ENCODE measurements around the gene DDAH1. TPM values are rescaled to one million over a fixed set of nuclear protein-coding genes. Genes with fewer than 3 reads are reported as not detected.
"Not testable (repeated sequence)": the region's sequence is repeated elsewhere in the genome, so short reads cannot be mapped to it uniquely, and the experiment has no call there.

The DDAH1 gene
- polyA plus RNA-seq (ENCODE audit: insufficient read length in 12 of 12): 100 to 1,000 TPM in 1 of 12 donors, 10 to 100 TPM in 11; 34.1 to 108 (median 60.1) TPM
- long read RNA-seq, donor 1, transcript DDAH1-201 (6 exons, 3,920 nt): major isoform, 38 of 127 reads
- long read RNA-seq, donor 1, partial matches to known transcripts: 53 of 127 reads
- long read RNA-seq, donor 1, other reads (novel, unspliced or antisense): 35 of 127 reads
- long read RNA-seq, donor 2, transcript DDAH1-201 (6 exons, 3,920 nt): major isoform, 28 of 30 reads
- long read RNA-seq, donor 2, partial matches to known transcripts: 0 of 30 reads
- long read RNA-seq, donor 2, other reads (novel, unspliced or antisense): 0 of 30 reads
- long read RNA-seq, donor 3, partial matches to known transcripts: 0 of 3 reads
- long read RNA-seq, donor 3, other reads (novel, unspliced or antisense): 0 of 3 reads
- long read RNA-seq, donor 4, transcript DDAH1-201 (6 exons, 3,920 nt): major isoform, 10 of 10 reads
- long read RNA-seq, donor 4, partial matches to known transcripts: 0 of 10 reads
- long read RNA-seq, donor 4, other reads (novel, unspliced or antisense): 0 of 10 reads
- long read RNA-seq, donor 5, transcript DDAH1-201 (6 exons, 3,920 nt): major isoform, 15 of 16 reads
- long read RNA-seq, donor 5, partial matches to known transcripts: 0 of 16 reads
- long read RNA-seq, donor 5, other reads (novel, unspliced or antisense): 0 of 16 reads
- long read RNA-seq, donor 6, transcript DDAH1-201 (6 exons, 3,920 nt): major isoform, 10 of 10 reads
- long read RNA-seq, donor 6, partial matches to known transcripts: 0 of 10 reads
- long read RNA-seq, donor 6, other reads (novel, unspliced or antisense): 0 of 10 reads
- long read RNA-seq, donor 7: 0 reads
- long read RNA-seq, donor 8, transcript DDAH1-201 (6 exons, 3,920 nt): major isoform, 22 of 23 reads
- long read RNA-seq, donor 8, partial matches to known transcripts: 0 of 23 reads
- long read RNA-seq, donor 8, other reads (novel, unspliced or antisense): 0 of 23 reads
- long read RNA-seq, donor 9, transcript DDAH1-201 (6 exons, 3,920 nt): major isoform, 8 of 96 reads
- long read RNA-seq, donor 9, partial matches to known transcripts: 88 of 96 reads
- long read RNA-seq, donor 9, other reads (novel, unspliced or antisense): 0 of 96 reads
- long read RNA-seq, donor 10, transcript DDAH1-201 (6 exons, 3,920 nt): major isoform, 18 of 19 reads
- long read RNA-seq, donor 10, partial matches to known transcripts: 0 of 19 reads
- long read RNA-seq, donor 10, other reads (novel, unspliced or antisense): 0 of 19 reads
- long read RNA-seq, donor 11, transcript DDAH1-201 (6 exons, 3,920 nt): major isoform, 10 of 11 reads
- long read RNA-seq, donor 11, partial matches to known transcripts: 0 of 11 reads
- long read RNA-seq, donor 11, other reads (novel, unspliced or antisense): 0 of 11 reads

DNA sequence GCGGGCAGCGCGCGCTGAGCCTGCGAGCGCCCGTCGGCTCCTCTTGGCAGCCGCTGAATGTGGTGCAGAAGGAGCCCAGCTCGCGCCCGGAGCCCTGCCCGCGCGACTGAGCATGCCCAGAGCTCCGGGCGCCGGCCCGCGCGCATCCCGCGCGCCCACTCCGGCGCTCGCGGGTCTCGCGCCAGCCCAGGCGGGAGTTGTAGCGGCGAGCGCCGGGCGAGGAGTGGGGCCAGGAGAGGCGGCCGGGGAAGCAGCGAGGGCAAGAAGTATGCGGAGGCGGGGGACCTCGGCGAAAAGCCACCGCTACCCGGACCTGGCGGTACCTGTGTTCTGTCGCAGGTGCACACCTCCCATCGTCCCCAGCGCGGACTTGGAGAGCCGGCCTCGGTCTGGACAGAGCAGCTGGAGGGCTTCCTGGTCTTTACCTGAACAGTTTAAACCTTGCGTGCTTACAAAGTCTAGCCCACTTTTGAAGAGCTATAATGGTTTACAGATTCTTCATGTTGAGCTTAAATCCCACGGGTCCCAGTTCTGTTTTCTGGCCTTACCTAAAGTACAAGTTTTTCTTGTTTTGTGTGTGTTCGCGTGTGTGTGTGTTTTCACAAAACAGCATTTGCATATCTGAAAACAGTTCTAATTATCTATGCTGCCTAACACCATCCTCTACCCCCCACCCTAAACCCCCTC lies at the start of gene DDAH1:
Gene DDAH1, minus strand, starts transcription at position 61 of the 687 bp plus-strand sequence. CDS start 114 bp downstream, outside the sequence.
- peak; percentile 38 for DNase-seq

GRCh38 chr1:85513998-85514397 lies 49.0 kb upstream of the DDAH1 start:
- DNase-seq: not testable (repeated sequence)

- no peak for DNase-seq
Measured at GRCh38 chr1:85504417-85504816, 39.5 kb upstream of the DDAH1 start.

DNA sequence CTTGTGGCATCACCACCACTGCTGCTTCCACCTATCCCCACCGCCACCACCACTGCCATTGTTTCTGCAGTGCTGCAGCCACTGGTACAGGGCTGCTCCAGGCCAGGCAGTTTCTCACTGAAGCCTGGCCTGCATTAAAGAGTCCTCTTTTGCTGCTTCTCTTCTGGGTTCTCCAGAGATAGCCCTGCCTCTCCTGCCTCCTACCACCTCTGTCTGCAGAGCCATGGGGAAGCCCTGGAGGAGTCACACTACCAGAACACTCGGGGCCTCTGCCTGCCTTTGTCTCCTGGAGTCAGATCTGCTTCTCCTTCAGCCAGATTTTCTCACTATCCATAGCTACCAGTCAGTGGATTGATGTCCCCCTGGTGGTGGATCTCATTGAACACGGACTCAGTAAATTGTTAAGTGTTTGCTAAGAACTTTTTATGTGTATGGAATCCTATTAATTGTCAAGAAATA lies 37.7 kb upstream of the DDAH1 start:
- peak; percentile 73 for DNase-seq

DNA sequence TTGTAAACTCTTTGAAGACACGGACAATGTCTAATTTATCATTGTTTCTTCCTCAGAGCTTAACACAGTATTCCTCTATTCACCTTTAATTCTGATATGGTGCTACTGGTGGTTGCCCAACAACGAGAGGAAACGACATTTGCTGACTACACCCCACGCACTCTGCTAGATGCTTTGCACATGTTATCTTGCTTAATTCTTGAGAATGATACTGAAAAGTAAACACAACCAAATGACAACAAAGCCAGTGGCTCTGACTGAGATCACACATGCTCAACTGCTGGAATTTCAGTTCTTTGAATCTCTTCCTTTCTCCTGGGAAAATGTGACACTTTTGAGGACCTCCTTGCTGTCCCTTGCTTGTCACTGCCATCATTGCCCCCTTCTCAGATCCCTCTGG lies 37.2 kb upstream of the DDAH1 start:
- DNase-seq: no peak

DNA sequence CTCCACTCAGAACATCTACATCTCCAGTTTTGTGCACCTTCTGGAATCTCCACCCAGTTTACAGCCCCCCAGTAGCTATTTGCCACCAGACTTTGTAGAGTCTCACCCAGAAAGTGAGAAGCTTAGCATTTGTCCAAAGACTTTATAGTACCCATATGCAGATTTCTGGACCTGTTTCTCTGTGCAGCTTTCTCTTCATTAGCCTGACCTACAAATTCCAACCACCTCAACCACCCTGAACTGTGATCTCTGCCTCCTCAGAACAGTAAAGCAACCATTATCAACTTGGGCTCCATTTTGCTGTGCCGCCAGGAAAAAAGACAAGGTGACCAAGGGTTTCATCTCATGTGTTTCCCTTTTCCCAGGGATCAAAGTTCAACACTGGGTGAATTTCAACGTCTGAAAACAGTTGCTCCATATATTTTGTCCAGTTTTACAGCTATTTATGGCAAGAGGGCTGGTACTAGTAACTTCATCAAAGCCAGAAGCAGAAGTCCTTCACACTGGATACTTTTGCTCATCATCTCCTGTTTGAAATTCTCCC lies 36.5 kb upstream of the DDAH1 start:
- no peak for DNase-seq

DNA sequence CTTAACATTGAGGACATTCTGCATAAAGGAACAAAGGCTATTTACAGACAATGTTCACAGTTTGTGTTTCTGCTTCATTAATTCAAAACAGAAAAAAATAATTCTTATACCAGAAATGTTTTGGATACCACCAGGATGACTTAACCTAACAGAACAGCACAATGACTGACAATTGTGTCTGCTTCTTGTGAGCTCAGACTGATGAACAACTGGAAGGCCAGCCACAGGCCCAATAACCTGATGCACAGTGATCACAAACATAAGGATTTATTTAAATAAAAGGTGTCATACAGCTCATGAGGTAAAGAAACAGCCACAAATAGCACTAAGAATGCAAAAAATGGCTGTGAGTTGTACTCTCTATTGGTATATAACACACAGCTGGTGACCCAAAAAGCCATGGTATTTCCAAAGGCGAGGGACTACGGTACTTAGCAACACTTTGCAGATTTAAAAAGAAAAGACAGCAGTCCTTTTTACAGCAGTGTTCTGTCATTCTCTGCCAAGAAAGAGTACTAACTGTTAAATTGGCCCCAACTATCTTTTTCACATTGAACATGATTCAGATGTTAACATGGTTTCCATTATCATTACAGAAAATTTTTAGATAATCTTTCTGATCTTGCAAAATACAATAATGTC lies 32.1 kb upstream of the DDAH1 start:
- DNase-seq: no peak

- DNase-seq: peak; percentile 23
Measured at GRCh38 chr1:85495556-85495955, 30.6 kb upstream of the DDAH1 start.

- DNase-seq: no peak
Measured at GRCh38 chr1:85494904-85495266, 29.9 kb upstream of the DDAH1 start.

DNA sequence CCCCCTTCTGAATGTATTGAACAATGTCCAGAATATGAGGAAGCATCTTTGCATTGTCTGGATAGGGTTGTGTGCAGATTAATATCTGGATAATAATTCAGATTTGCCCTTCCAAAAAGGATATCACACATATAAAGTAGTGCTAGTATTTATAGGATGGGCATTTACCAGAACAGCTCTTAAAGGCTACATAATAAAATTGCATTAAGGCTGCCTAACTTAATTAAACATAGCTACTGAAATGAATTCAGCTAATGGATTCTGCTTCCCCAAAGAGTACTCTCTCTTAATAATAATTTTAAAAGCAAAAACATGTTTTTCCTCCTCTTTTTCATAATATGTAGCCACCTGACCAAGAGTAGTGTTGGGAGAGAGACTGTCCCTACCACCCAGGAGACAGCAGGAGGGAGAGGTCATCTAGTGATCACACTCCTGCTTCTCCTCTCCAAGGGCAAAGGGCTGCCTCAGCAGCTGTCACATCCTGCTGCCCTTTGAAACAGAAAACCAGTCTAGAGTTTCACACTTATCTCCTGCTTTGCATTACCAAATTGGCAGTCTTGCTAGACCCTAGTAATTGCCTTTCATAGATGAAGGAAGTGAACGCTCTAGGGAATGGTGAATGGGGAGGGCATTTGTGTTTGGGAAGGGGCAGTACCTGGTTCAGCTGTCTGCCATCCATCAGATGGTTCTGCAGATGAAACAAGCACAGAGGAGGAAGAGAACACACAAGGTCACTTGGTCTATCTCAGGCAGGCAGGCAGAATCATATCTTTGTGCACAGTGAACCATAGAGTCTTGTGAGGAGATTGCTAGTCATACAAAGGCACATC lies 29.3 kb upstream of the DDAH1 start:
- no peak for DNase-seq

DNA sequence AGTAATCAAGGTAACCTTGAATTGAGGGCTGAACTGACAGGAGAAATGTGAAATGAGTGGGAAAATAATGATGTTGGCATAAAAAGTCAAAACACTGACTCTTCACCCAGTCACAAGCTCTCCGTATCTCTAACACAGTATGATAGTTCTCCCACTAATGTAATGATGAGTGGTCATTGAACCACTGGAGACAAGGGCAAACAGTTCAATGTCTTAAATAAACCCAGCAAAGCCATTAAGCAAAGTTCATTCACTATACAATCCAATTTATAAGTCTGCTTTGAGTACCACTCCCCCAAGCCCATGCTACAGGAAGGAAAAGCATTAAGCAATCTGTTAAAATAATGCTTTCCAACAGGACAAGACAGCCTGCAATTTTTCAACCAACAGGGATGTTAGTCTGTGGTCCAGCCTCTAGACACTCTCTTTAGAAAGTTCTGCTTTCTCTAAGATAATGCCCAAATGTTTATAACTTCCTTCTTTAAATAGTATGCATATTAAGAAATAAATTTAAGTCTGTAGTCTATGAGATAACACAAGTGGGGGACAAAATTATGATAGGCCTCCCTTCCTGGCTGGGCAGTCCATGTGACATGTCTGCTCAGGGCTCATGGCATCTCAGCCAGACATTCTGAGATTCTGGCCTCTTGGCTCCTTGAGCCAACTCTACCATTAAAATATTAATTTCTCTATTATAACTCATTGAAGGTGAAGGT lies 25.5 kb upstream of the DDAH1 start:
- no peak for DNase-seq

DNA sequence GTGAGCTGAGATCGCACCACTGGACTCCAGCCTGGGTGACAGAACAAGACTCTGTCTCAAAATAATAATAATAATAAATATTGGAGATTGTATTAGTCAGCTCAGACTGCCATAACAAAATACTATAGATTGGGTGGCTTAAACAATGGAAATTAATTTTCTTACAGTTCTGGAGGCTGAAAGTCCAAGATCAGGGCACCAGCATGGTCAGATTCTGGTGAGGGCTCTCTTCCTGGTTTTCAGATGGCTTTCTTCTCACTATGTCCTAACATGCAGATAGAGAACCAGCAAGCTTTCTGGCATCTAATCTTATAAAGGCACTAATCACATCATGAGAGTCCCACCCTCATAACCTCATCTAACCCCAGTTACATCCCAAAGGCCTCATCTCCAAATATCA lies 23.2 kb upstream of the DDAH1 start:
- DNase-seq: no peak

- no peak for DNase-seq
Measured at GRCh38 chr1:85485516-85485915, 20.6 kb upstream of the DDAH1 start.

DNA sequence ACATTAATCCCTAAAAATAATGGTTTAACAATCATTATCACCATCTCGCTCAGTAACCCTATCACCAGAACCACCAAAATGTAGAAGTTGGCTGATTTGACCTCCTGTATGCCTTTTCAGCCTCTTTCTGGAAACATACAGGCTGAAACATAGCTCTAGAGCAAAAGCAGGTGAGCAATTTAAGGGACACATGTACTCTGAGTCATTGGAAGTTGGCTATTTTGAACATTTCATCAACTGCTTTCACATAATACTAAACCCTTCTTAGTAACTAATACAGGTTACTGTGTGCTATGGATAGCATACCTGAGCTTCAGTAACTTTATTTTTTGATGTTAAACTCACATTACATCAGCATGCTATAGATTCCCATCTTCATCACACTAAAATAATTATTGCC lies 19.8 kb upstream of the DDAH1 start:
- DNase-seq: no peak

DNA sequence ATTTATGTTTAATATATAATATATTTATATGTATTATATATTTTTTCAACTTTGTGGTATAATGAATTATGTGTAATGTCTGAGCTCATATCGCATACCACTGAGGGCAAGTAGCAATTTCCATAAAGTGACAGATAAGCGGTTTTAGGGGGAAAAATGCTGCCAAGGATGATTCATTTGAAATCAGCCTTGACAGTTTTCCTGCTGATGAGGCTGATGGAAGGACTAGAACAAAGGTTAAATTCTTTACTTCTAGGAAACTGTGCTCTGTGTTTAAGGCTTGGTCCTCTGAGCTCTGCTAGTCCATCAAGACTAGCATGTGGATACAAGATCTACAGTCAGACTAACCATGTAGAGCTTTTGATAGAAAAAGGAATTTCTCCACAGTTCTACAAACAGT lies 19.3 kb upstream of the DDAH1 start:
- no peak for DNase-seq

- DNase-seq: no peak
Measured at GRCh38 chr1:85481688-85482087, 16.7 kb upstream of the DDAH1 start.

DNA sequence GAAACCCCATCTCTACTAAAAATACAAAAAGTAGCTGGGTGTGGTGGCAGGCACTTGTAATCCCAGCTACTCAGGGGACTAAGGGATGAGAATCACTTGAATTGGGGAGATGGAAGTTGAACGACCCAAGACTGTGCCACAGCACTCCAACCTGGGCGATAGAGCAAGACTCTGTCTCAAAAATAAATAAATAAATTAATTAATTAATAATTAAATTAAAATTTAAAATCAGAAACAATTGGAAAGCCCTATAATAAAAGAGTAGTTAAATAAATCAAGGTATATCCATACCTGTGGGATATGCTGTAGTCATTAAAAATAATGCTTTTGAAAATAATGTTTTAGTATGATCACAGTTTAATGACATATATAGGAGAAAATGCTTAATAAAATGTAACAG lies 15.6 kb upstream of the DDAH1 start:
- DNase-seq: no peak

- no peak for DNase-seq
Measured at GRCh38 chr1:85479491-85479890, 14.5 kb upstream of the DDAH1 start.

DNA sequence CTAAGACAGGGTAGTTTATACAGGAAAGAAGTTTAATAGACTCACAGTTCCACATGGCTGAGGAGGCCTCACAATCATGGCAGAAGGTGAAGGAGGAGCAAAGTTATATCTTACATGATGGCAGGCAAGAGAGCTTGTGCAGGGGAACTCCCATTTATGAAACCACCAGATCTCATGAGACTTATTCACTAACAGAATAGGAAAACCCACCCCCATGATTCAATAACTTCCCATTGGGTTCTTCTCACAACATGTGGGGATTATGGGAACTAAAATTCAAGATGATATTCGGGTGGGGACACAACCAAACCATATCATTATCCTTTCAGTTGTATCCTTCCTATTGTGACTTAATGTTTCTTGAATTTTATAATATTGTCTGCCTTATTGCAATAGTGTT lies 13.4 kb upstream of the DDAH1 start:
- no peak for DNase-seq
